ENCODE measurements around the gene ZNF670.

Gene ZNF670

DNA sequence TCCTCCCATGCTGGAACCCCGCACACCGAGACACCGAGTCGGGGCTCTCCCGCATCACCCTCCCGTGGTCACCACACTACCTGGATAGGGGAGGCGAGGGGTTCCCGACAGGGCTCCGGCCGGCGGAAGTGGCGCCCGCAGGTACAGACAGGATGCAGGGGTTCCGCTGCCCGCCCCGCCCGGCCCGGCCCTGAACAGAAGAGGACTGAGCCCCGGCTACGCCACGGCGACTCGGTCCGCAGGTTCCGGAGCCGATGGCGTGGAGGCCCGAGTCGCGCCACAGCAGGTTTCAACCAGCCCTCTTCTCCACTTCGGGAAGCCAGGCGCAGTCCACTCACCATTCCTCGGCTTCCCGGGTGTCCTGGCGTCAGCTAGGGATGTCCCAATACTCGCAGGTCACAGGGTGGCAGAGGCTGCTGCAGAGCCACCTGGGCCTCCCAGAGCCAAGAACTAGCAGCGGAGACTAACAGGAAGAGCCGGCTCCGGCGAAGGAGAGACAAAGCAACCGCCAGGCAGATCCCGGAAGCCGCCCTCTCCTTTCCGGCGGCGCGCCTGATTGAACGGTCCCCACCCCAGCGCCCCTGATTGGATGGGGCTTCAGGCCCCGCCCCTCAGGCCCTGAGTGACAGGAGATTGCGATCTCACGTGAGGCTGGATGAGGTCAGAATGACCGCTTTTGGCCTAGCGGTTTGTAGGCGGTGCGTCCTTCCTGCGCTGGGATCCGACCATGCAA lies 25.4 kb upstream of the ZNF670 start, which contains the start of gene ZNF669:
ZNF669 (minus strand) TSS at position 498 of the 733 bp plus-strand sequence; CDS start at position 341, 157 bp downstream.
- DNase-seq = peak; percentile 96

DNA sequence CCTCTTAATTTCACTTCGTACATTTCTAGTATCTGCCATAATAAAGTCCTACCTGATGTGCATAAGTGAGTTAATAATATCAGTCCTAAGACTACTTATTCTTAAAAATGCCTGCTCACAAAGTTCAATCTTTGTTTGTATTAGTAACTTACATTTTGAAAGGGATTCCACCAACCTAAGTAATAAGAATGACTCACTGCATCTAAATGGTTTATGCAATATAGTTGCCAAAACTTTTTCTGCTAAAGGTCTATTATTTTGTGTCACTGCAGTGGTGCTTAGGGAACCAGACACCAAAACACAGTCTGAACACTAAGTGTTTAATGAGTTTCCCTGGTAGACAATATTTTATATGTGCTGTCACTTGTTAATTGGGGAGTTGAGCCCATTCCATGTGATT lies 23.8 kb upstream of the ZNF670 start:
- no peak for DNase-seq

DNA sequence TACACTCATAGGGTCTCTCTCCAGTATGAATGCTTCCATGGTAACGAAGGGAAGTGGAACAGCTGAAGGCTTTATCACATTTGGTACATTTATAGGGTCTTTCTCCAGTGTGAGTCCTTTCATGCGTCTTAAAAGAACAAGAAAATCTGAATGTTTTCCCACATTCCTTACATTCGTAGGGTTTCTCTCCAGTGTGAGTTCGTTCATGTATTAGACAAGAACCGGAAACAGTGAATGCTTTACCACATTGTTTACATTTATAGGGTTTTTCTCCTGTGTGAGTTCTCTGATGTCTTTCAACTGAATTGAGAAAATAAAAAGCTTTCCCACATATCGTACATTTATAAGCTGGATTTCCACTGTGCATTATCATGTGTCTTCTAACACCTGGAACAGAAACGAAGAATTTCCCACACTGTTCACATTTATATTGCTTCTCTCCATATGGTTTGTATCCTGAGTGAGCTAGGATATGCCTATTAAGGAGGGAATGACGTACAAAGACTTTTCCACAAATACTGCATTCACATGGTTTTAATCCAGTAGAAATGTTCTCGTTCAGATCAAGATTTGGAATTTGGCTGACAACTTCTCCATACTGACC lies 22.2 kb upstream of the ZNF670 start:
- no peak for DNase-seq

DNA sequence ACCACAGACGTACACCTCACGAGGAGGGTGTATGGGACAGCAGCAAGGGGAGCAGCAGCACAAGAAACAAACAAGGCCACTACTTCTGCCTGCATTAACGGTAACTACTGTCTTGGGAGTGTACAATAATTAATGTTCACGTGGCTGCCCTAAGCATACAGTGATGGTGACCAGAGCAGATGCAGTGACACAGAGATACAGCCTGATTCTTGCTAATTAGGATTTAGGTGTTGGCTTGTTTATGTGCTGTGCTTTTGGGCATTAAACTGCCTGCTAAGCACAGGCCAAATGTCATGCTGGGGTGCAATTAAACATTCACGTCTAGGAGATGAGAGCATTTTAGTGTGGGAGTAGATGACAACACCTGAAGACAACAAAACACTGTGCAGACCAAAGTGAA lies 18.3 kb upstream of the ZNF670 start:
- no peak for DNase-seq

DNA sequence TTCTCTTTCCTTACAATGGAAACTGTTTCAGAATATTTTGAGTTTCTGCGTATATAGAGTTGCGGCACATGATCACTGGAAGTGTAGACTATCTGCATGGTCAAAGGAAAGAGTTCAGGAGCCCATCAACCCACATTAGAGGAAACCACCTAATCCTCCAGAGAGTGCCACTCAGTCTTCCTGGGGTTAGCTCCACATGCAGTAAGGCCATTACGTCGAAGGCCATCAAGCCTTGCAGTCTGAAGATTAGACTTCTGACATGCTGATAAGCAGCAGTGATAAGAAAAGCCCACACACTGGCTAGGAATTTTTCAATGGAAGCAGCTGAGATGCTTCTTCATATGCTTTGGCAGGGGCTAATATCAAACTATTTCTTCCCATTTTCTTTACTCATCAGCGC lies 17.9 kb upstream of the ZNF670 start:
- no peak for DNase-seq

DNA sequence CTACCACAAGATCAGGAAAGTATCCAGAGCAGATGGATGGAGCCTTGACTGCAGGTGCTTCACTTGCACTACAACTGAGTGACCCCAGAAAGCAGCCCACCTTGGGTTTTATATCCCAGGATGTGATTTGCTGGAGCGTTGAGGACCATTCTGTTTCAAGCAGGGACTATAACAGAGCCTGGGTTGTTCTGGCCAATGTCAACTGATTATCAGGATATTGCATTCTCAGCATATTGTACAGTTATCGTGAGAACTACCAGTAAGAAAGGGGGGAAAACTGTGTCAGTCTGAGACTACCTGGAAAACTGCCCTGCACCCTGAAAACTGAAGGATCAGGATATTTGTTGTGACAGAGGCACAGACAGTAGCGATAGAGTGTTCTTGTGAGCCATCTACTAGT lies 17.5 kb upstream of the ZNF670 start:
- DNase-seq = no peak

DNA sequence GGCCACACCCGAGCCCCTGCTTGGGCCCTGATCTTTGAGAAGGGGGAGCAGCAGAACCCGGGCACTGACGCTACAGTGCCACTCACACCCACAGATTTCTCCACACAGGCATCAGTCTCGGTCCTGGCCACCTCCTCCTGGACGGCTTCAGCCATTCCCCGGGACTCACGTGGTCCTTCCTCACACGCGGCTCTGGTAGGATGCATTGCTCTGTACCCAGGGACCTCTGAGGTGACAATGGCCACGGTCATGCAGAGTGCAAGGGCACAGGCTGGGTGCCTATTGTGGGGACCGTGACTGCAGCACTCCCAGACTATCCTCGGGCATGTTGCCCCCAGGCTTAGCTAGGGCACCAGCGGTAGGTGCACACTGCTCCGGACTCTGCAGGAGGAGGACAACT lies 11.8 kb upstream of the ZNF670 start:
- no peak for DNase-seq

DNA sequence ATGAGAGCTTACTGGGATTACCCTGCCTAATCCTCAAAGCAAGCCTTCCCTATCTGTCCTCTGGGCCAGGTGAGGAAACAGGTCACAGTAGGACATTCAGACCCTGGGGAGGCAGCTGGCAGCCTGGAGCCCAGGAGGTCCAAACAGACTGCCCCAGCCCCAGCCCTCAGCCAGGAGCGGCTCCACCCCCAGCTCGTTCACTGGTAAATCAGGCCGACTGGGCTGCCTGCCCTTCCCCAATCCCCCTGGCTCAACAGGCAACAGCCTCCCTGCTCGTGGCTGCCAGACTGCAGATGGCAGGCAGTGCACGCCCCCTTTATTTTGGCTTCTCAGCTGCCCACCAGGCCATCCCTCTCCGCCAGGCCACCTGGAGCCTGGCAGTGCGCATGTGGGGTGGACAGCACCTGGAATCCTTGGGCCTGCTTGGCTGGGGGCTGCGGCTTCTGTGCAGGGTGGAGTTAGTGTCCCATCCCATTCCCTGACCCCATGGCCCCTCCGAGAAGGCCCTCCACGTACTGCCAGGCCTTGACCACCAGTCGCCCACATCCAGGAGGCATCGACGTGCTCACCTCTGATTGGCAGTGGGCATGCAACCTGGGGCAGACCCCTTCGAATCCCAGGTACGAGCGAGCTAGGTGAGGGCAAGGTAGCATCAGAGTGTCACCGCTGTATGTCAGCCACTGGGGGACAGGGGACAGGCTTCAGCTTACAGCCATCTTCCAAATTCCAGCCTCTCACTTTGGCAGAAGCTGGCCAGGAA lies 11.2 kb upstream of the ZNF670 start:
- DNase-seq = no peak

DNA sequence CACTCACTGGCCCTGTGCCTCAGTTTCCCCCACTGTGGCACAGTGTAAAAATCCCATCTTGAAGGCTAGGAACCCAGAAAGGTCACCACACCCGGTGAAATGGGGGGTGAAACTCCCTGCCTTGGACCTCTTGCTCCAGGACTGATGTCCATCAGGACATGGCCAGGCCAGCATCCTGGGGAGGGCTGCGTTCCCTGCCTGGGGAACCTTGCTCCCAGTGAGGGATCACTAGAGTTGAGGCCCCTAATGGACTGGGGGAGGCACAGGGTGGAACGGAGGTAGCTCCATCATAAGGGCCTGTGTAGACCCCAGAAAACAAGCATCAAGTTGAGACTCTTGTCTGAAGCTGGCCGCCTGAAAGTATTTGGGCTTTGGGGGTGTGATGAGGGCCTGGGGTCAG lies 10.4 kb upstream of the ZNF670 start:
- no peak for DNase-seq

DNA sequence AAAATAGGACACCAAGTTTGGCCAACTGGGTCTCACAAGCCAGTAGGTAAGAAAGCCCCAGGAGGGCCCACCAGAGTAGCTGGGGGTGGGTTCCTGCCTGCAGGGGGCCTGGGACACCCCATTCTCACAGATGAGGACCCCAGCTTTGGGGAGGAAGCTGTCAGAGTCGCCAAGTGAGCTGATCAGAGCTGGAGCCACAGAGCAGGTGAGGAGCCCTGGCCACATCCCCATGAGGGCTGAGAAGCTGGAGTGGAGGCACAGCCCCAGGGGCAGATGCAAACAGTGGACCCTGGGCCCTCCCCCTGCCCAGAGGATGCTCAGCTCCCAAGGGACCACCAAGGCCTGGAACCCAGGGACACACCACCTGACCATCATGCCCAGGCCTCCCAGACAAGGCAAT lies 8.6 kb upstream of the ZNF670 start:
- no peak for DNase-seq

DNA sequence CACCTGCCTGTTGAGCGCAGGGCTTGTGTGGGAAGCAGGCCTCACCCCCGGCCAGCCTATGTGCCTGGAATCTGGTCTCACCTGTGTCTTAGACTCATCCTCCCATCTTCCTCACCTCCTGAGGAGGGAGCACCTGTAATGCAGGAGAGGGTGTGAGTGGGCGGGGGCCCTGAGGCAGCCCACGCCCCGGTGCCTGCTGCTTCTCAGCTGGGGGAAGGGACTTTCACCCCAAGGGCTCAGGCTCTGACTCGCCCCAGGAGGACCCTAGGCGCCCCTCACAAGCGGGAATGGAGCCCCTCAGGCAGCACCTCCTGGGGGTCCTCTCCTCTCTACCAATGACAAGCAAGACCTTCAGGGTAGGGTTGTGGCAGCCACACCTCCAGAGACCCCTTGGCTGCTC lies 6.7 kb upstream of the ZNF670 start:
- DNase-seq = no peak

DNA sequence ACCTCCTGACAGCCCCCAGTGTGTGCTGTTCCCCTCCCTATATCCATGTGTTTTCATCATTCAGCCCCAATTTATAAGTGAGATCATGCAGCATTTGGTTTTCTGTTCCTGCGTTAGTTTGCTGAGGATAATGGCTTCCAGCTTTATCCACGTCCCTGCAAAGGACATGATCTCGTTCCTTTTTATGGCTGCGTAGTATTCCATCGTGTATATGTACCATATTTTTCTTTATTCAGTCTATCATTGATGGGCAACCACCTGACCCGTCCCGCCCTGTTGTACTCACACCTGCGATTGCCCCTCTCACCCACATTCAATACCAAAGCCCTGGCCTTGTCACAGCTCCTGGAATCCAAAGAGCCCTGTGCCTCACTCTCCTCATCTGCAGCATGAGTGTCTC lies 6.2 kb upstream of the ZNF670 start:
- DNase-seq = no peak

DNA sequence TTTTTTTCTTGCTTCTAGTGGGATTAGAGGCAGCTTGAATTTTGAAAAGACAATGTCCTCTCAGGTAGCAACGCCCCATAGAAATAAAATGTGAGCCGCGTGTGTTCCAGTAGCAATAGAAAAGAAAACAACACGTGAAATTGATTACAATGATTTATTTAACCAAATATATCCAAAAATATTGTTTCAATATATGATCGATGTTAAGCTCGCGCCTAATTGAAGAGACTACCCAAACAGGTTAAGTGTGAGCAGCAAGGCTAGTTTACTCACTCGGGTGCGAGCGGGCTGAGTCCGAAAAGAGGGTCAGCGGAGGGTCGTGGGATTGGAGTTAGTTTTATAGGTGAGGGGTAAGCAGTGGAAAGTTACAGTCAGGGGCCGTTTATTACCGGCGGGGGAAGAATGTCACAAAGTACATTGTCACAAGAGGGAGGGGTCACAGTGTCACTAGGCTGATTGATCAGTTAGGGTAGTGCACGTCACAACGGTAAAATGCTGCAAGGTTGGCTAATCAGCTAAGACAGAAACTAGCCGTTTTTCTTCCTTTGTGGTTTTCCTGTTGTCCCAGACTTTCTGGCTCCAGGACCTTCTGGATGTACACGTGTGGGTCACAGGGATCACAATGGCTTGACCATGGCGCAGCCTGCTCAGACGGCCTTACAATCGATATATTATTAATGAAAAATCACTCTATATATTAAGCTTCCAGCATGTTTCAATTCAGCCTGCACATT lies 697 bp upstream of the ZNF670 start:
- no peak for DNase-seq

DNA sequence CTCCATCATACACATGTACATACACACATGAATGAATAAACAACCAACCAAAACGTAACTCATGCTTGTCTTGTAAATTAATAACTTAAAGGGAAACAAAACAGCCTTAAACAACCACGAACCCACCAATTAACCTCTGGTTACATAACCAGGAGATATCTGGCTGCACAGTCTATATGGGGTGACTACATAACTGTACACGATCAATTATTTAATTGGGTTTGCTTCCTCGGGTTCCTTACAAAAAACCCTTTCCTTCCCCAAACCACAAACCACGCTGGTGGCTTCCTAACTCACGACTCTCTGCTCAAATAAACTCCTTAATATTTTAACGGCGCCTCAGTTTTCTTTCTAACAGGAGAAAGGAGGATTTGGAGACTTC lies 744 bp downstream of the ZNF670 start:
- no peak for DNase-seq

DNA sequence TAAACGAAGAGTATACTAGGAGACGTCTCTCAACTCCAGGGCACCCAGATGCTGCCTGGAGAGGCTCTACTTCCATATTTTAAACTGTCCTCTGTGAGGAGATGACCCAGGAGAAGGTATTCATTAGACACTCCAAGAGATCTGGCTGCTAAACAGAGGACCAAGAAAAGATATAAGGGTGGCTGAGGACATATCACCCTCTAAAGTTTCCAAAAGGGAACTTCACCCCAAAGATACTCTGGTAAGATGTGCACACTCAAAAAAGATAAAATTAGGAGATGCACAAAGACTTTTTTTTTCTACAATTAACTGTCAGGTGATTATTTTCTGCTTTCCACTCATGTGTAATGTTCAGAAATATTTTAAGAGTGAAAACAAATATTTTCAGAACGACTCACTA lies 1.4 kb downstream of the ZNF670 start:
- DNase-seq = no peak

DNA sequence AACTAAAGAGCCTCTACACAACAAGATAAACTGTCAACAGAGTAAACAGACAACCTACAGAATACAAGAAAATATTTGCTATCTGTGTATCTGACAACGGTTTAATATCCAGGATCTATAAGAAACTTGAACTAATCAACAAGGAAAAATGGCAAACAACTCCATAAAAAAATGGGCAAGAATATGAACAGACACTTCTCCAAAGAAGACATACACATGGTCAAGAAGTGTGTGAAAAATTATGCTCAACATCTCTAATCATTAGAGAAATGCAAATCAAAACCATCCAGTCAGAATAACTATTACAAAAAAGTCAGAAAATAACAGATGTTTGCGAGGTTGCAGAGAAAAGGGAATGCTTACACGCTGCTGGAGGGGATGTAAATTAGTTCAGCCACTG lies 8.0 kb downstream of the ZNF670 start:
- no peak for DNase-seq

DNA sequence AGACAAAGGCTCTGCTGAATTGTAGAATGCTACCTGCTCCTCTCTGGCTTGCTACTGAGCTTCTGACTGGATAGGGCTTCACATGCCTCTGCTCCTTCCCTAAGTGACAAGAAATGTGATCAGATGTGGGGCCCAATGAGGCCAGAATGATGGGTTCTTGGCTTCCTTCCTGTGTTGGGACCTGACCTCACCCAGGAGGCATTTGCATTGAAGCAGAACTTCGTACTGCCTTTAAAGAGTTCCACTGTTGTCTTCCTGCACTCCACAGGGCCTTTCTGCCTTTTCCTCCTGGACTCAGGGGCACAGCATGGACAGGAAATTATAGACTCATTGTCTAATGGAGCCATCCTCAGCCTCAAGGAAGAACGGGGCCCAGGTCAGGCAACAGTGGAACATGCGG lies 14.3 kb downstream of the ZNF670 start:
- DNase-seq = no peak

DNA sequence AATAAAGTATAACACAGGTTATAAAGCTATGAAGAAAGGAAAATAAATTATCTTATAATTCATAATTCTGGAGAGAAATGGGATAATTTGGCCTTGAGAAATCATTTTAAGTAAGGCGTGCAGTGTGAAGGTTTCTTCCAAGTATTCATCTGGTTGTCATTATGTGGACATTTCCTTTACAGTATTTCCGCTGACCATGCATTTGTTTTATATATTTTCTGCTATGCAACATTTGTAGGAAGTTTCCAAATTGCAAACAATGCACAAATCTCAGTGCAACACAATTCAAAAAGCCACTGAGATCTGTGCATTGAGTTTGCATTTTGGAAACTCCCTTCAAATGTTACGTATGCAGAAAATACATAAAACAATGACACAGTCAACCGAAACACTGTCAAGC lies 17.8 kb downstream of the ZNF670 start:
- no peak for DNase-seq

DNA sequence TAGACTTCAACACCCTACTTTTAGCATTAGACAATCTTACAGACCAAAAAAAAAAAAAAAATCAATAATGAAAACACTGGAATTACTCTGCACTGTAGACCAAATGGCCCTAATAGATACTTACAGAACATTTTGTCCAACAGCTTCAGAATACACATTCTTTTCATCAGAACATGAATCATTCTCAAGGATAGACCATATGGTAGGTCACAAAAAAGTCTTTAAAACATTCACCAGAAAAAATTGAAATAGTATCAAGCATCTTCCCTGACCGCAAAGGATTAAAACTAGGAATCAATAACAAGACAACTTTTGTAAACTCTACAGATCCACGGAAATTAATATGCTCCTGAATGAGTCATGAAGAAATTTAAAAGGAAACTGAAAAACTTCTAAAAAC lies 22.5 kb downstream of the ZNF670 start:
- DNase-seq = no peak

DNA sequence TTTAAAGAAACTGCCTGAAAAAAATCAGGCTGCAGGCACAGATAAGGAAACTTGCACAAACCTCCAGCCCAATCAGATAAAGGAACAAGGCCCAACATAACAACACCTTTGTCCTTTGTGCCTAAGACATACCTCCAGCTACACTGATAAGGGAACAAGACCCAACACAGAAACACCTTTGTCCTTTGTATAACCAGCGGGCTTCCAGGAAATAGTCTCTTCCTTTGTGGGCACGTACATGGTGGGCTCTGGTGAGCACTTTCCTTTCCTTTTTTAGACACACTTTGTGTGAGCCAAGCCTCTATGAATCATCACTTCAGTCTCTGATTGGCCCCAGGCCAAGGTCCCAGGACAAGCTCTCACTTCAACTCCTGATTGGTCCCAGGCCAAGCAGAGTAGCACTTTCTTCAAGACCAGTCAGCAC lies 23.6 kb downstream of the ZNF670 start:
- no peak for DNase-seq

DNA sequence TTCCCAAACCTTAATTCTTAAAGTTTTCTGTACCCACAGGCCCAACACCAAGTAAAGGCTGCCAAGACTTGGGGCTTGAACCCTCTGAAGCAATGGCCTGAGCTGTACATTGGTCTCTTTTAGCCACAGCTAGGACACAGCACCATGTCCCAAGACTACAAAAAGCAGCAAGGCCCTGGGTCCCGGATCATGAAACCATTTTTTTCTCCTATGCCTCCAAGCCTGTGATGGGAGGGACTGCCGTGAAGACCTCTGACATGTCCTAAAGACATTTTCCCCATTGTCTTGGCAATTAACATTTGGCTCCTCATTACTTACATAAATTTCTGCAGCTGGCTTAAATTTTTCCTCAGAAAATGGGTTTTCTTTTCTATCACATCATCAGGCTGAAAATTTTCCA lies 30.9 kb downstream of the ZNF670 start:
- no peak for DNase-seq

DNA sequence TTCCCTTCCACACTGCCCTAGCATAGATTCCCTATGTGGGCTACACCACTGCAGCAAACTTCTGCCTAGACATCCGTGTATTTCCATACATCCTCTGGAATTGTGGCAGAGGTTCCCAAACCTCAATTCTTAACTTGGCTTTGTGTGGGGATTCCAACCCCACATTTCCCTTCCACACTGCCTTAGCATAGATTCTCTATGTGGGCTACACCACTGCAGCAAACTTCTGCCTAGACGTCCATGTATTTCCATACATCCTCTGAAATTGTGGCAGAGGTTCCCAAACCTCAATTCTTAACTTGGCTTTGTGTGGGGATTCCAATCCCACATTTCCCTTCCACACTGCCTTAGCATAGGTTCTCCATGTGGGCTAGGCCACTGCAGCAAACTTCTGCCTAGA lies 31.4 kb downstream of the ZNF670 start:
- DNase-seq = no peak

DNA sequence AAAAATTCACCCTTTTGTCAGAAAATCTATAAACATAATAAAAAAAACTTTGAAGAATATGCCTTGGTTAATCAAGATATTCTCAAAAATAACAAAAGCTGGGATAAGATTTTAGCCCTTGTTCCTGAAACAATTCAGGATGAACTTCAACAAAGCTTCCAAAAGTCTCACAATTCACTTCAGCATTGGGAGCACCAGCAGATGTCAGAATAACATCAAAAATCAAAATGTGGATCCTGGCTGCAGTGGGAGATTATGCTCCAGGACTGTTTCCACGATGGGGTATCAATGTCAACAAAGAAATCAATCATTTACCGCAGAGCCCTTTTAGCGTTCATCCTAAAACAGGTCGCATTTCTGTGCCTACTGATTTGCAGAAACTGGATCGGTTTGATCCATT lies 35.2 kb downstream of the ZNF670 start:
- no peak for DNase-seq
